Hepatocyte (in vitro differentiated cells): ENCODE data around the gene ARAP1. TPM values are rescaled to one million over a fixed set of nuclear protein-coding genes. Genes with fewer than 3 reads are reported as not detected.

Experiments
- DNase-seq: peaks from one replicate; pipeline ENCODE4 v3.0.0-alpha.2; 2016; ENCODE audit warnings: low spot score
- H2AFZ ChIP-seq: fragments of 200-600 bp; sonication (generic); 2 replicates; pipeline ENCODE4 v1.6.0; 2016; ENCODE audit warnings: antibody characterized with exemption, mild to moderate bottlenecking
- H3K27ac ChIP-seq: fragments of 200-600 bp; sonication (generic); 2 replicates; pipeline ENCODE4 v1.5.1; 2016; ENCODE audit warnings: mild to moderate bottlenecking
- H3K27me3 ChIP-seq: fragments of 200-600 bp; sonication (generic); 2 replicates; pipeline ENCODE4 v1.6.1; 2016
- H3K36me3 ChIP-seq: fragments of 200-600 bp; sonication (generic); replicated peaks from 2 replicates; pipeline ENCODE4 v1.5.1; 2016; ENCODE audit warnings: low read depth; ENCODE audit not compliant: insufficient read depth
- H3K4me1 ChIP-seq: fragments of 200-600 bp; sonication (generic); 2 replicates; pipeline ENCODE4 v1.5.1; 2016; ENCODE audit warnings: mild to moderate bottlenecking, moderate library complexity; ENCODE audit not compliant: insufficient read depth
- H3K4me2 ChIP-seq: fragments of 200-600 bp; sonication (generic); 2 replicates; pipeline ENCODE4 v1.6.0; 2016
- H3K4me3 ChIP-seq: fragments of 200-600 bp; sonication (generic); 2 replicates; pipeline ENCODE4 v1.5.1; 2016; ENCODE audit warnings: mild to moderate bottlenecking
- H3K79me2 ChIP-seq: fragments of 200-600 bp; sonication (generic); 2 replicates; pipeline ENCODE4 v1.6.0; 2017; ENCODE audit warnings: mild to moderate bottlenecking
- H3K9me2 ChIP-seq: fragments of 200-600 bp; sonication (generic); replicated peaks from 2 replicates; pipeline ENCODE4 v1.6.0; 2017; ENCODE audit warnings: mild to moderate bottlenecking; ENCODE audit not compliant: insufficient read depth
- H3K9me3 ChIP-seq: fragments of 200-600 bp; sonication (generic); 2 replicates; pipeline ENCODE4 v1.5.1; 2016; ENCODE audit warnings: low read depth, mild to moderate bottlenecking
- H4K20me1 ChIP-seq: fragments of 200-600 bp; sonication (generic); 2 replicates; pipeline ENCODE4 v1.6.0; 2016; ENCODE audit warnings: mild to moderate bottlenecking; ENCODE audit not compliant: insufficient read depth, poor library complexity, severe bottlenecking
- EZH2 ChIP-seq: fragments of 200-600 bp; sonication (generic); IDR thresholded peaks from 2 replicates; pipeline ENCODE4 v1.6.1; 2016; ENCODE audit warnings: antibody characterized with exemption, mild to moderate bottlenecking, borderline replicate concordance
- EZH2phosphoT487 ChIP-seq: fragments of 200-600 bp; sonication (generic); IDR thresholded peaks from one replicate; pipeline ENCODE4 v1.6.1; 2018; ENCODE audit warnings: antibody characterized with exemption, mild to moderate bottlenecking, low read depth, moderate library complexity; ENCODE audit not compliant: unreplicated experiment, severe bottlenecking
- WGBS: methylation state at CpG from one replicate; pipeline ENCODE4 v1.1.6; 2016; ENCODE audit warnings: low lambda C conversion rate; ENCODE audit errors: missing lambda C conversion rate; 5-methylcytosine and 5-hydroxymethylcytosine counted together
- polyA plus RNA-seq: library from polyadenylated mRNA; unstranded; fragments of >200 nt; fragmentation: Nextera tagmentation; extraction: Ambion mirVana; gene quantifications from 2 replicates; pipeline ENCODE4 v1.2.1, GENCODE V29; 2016
- total RNA-seq: library from RNA; depleted of rRNA; stranded (reverse); fragments of >200 nt; gene quantifications from 2 replicates; pipeline ENCODE4 v1.2.3, GENCODE V29; 2014
- TF ChIP-seq, protein P1 (sequence below): fragments of 200-600 bp; sonication (generic); IDR thresholded peaks from 2 replicates; pipeline ENCODE4 v1.5.1; 2016; ENCODE audit warnings: antibody characterized with exemption, mild to moderate bottlenecking; ENCODE audit not compliant: poor library complexity

The ARAP1 gene
- total and polyA plus RNA-seq, 2 experiments from 2014 or later: 60.2 to 118 TPM

DNA sequence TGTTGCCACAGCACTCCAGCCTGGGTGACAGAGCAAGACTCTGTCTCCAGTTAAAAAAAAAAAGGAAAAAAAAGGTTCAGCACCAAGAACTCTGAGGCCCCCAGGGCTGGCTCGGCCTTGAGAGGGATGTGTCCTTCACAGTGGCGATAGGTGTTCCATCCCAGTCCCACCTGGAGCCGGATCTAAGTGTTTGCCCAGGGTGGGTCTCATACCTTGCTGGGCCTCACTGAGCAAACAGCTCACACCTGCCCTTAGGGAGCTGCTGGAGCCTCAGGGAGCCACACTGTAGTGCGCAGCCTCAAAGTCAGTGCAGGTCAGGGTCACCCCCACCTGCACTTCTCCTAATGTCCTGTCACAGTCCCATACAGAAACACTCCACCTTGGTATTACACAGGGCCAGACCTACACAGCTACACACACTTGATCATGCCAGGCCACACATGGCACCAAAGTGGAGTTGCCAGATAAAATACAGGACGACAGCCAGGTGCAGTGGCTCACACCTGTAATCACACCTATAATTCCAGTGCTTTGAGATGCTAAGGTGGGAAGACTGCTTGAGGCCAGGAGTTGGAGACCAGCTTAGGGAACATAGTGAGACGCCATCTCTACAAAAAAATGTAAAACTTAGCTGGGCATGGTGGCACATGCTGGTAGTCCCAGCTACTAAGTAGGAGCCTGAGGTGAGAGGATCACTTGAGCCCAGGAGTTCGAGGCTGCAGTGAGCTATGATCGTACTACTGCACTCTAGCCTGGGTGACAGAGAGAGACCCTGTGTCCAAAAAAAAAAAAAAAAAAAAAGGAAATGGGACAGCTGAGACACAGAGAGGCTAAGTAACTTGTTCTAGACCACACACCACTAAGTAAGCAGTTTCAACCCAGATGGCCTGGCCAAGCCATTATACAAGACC lies 34.4 kb upstream of the ARAP1 start:
- peaks cover 70% of the 10 kb centered on the region for H3K4me1 ChIP-seq
- H3K9me3 ChIP-seq: no peaks in the 10 kb centered on the region
- H3K4me3 ChIP-seq: no peak overlapping the region
- DNase-seq: peak; percentile 88
- H3K36me3 ChIP-seq: no peaks in the 10 kb centered on the region
- TF ChIP-seq EZH2phosphoT487 (no peak), EZH2 (no peak)
- TF ChIP-seq, protein P1, sequence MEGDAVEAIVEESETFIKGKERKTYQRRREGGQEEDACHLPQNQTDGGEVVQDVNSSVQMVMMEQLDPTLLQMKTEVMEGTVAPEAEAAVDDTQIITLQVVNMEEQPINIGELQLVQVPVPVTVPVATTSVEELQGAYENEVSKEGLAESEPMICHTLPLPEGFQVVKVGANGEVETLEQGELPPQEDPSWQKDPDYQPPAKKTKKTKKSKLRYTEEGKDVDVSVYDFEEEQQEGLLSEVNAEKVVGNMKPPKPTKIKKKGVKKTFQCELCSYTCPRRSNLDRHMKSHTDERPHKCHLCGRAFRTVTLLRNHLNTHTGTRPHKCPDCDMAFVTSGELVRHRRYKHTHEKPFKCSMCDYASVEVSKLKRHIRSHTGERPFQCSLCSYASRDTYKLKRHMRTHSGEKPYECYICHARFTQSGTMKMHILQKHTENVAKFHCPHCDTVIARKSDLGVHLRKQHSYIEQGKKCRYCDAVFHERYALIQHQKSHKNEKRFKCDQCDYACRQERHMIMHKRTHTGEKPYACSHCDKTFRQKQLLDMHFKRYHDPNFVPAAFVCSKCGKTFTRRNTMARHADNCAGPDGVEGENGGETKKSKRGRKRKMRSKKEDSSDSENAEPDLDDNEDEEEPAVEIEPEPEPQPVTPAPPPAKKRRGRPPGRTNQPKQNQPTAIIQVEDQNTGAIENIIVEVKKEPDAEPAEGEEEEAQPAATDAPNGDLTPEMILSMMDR: no peak
- H3K9me2 ChIP-seq: no peaks in the 10 kb centered on the region
- peaks cover 3% of the 10 kb centered on the region for H3K79me2 ChIP-seq
- no peaks in the 10 kb centered on the region for H4K20me1 ChIP-seq
- H3K27ac ChIP-seq: peak overlapping the region; percentile 94
- WGBS: 69% methylated on average over 8 of the region's 8 CpGs
- H2AFZ ChIP-seq: no peak overlapping the region
- H3K27me3 ChIP-seq: no peaks in the 10 kb centered on the region
- peak overlapping the region; percentile 66 for H3K4me2 ChIP-seq

DNA sequence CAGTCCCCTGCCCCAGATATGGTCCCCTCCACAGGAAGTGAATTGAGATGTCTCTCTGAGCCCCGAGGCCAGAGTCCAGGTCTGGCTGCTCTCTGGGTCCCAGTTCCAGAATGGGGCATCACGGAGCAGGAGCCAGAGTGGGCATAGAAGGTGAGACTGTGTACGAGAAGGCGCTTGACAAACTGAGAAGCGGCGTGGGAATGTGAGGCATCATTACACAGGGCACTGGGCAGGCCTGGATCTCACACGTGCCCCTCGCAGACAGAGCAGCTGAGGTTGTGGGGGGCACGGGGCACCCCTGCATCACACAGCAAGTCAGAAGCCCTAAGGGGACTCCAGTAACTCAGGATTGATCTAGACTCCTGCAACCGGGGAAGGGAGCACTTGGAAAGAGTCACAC lies 32.5 kb upstream of the ARAP1 start:
- H4K20me1 ChIP-seq: no peaks in the 10 kb centered on the region
- WGBS: 86% methylated on average over 10 of the region's 10 CpGs
- no peak overlapping the region for H2AFZ ChIP-seq
- peaks cover 20% of the 10 kb centered on the region for H3K79me2 ChIP-seq
- H3K27me3 ChIP-seq: no peaks in the 10 kb centered on the region
- peak overlapping the region; percentile 66 for H3K4me2 ChIP-seq
- no peaks in the 10 kb centered on the region for H3K9me3 ChIP-seq
- no peak overlapping the region for H3K4me3 ChIP-seq
- H3K36me3 ChIP-seq: no peaks in the 10 kb centered on the region
- no peak for DNase-seq
- TF ChIP-seq, protein P1: no peak
- peak overlapping the region; percentile 94 for H3K27ac ChIP-seq
- H3K4me1 ChIP-seq: peaks cover 65% of the 10 kb centered on the region
- H3K9me2 ChIP-seq: no peaks in the 10 kb centered on the region

DNA sequence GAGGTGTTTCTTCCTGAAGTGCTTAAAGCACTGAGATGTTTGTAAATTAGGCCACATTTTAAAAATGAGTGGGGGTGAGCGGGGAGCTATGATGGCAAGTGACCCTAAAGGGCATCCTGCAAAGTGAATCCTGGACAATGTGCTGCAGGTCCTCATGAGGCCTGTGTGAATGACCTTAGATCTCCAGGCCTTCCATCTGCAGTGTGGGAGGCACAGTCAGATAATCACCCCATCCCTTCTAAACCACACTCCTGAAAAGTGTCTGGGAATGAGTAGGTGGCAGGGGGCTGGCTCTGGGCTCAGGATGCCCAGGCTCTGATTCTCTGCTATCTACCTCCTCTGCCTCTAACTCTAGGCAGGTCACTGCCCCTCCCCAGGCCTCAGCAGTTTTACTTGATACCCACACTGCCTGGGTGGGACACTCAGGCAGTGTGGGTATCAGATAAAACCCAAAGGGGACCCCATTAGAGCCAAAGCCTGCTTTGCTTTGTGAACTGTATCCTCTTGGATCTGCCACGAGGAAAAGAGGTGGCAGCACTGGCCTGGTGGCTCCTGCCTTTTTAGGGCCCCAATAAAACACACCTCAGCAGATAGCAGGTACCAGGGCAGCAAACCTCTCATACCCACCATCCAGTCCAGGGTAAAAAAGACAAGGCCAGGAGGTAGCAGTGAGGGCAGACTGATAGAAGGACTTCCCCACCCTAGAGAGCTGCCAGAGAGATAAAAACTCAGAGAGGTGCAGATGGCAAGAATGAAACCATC lies 31.1 kb upstream of the ARAP1 start:
- Histone ChIP-seq H3K27ac (peak overlapping the region; percentile 94), H4K20me1 (peaks cover 4% of the 10 kb centered on the region), H3K36me3 (no peaks in the 10 kb centered on the region), H3K4me1 (peaks cover 63% of the 10 kb centered on the region), H3K27me3 (no peaks in the 10 kb centered on the region), H2AFZ (no peak overlapping the region), H3K4me2 (peak overlapping the region; percentile 94), H3K9me2 (no peaks in the 10 kb centered on the region), H3K4me3 (no peak overlapping the region), H3K9me3 (no peaks in the 10 kb centered on the region), H3K79me2 (peaks cover 31% of the 10 kb centered on the region)
- WGBS: 67% methylated on average over 2 of the region's 2 CpGs
- no peak for DNase-seq
- TF ChIP-seq EZH2 (no peak), EZH2phosphoT487 (no peak)
- TF ChIP-seq, protein P1: no peak
